ENCODE data around the gene DSC3. TPM values are rescaled to one million over a fixed set of nuclear protein-coding genes. Genes with fewer than 3 reads are reported as not detected.
"Not testable (repeated sequence)": the region's sequence is repeated elsewhere in the genome, so short reads cannot be mapped to it uniquely, and the experiment has no call there.

The DSC3 gene
- total RNA-seq, 1 donor from 2014 or later, result 0.08 TPM

DNA sequence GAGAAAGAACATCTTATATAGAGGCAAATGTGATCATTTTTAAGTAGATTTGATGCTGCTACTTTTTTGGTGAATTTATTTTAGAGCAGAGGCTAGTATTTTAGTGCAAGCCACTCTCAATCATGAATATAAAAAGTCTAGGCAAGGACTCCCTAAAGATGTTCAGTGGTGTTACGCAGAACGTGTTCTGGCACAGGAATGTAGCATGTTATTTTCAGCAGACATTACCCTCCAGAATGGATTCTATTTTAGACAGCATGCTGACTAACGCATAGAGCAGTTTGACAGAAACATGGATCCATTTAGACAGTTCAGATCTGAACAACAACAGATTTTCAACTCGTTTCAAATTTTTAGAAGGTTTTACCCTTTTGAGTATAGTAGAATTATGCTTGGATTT lies 54.1 kb downstream of the DSC3 start:
- peak; percentile 37 for ATAC-seq

DNA sequence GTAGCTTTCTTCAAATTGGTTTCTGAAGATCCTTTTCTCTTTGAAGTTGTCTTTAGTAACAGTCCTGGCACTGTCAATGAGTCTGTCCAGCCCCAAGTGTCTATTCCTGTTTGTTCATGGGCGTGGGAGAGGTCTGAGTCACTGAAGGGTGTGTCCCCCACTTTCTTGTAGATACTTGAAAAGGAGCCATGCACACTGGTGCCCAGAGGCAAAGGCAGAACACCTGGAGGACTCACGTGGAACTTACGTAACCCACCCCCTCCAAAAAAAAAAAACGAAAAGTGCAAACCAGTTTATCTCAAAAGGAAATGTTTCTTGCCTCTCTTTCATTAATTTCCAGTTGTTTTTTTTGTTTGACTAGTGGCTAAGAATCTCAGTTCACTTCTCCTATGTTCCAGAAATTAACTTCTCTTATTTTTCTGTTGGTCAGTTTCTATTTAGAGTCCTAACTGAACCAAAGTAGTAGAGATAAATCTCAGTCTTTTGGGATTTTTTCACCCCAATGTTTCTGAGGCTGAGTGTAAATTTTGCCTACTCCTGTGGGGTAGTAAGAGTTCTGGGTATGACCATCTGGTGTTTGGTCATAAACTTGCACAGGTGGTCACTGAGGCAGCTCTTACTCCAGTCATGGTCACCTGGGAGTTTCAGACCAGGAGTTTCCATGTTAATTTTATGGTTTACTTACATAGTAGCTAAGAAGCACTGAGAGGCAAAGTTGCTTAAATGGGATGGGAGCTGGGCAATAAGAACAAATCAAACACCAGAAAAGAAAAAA lies 54.9 kb downstream of the DSC3 start:
- DNase-seq (ENCODE audit: missing footprints) (no peak), ATAC-seq (no peak)
- intact Hi-C loops (cut with DNase I), result loop anchor here (10.0 kb wide), 1 partner anchor 287 kb away; no protein-coding TSS in a partner anchor

More for the DNA sequence above, 54.1 kb downstream of the DSC3 start:
- DNase-seq (ENCODE audit: missing footprints), result no peak
- intact Hi-C loops (cut with DNase I), result loop anchor here (10.0 kb wide), 1 partner anchor 286 kb away; no protein-coding TSS in a partner anchor

DNA sequence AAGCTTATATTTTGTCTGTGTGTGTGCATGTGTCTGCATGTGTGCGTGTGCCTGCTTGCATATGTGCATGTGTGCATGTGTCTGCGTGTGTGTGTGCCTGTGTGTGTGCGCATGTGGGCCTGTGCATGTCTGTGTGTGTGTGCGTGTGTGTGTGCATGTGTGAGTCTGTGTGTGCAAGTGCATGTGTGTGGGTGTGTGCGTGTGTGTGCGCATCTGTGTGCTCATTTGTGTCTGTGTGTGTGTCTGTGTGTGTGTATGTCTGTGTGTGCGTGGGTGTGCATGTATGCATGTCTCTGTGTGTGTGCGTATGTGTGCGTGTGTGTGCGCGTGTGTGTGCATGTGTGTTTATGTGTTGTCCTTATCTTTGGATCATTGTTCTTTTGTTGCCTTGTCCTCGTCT lies 56.8 kb downstream of the DSC3 start:
- intact Hi-C loops (cut with DNase I), result loop anchor here (10.0 kb wide), 1 partner anchor 289 kb away; no protein-coding TSS in a partner anchor
- DNase-seq (ENCODE audit: missing footprints) (peak; percentile 53), ATAC-seq (no peak)

DNA sequence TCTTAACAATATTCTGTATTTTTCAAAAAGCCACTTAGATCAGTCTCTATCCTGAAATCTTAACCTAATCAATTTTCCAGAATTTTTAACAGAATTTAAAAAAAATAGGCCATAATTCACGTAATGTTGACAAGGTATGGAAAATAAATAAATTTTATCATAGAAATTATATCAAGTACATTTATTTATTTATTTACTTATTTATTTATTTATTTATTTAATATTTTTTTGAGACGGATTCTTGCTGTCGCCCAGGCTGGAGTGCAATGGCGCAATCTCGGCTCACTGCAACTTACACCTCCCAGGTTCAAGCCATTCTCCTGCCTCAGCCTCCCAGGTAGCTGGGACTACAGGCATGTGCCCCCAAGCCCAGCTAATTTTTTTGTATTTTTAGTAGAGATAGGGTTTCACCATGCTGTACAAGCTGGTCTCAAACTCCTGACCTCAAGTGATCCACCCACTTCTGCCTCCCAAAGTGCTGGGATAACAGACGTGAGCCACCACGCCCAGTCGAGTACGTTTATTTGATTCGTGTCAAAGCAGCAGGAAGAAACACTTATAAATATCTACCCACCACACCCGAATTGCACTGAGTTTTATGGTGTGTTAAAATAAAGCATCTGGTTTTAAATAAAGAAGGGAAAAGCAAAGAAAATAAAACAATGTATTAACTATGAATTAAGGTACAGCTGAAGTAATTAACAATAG lies 60.1 kb downstream of the DSC3 start:
- intact Hi-C loops (cut with DNase I), result loop anchor here (10.0 kb wide), 1 partner anchor 292 kb away; no protein-coding TSS in a partner anchor
- DNase-seq (ENCODE audit: missing footprints) (no peak), ATAC-seq (no peak)

DNA sequence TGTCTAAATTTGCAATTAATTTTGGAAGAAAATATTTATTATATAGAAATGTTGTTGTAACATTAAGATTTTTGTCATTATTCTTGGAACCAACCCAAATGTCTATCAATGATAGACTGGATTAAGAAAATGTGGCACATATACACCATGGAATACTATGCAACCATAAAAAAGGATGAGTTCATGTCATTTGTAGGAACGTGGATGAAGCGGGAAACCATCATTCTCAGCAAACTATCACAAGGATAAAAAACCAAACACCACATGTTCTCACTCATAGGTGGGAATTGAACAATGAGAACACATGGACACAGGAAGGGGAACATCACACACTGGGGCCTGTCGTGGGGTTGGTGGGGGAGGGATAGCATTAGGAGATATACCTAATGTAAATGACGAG lies 64.5 kb downstream of the DSC3 start:
- DNase-seq (ENCODE audit: missing footprints); ATAC-seq: not testable (repeated sequence)
- intact Hi-C loops (cut with DNase I), result loop anchor here (10.0 kb wide), 1 partner anchor 767 kb away; no protein-coding TSS in a partner anchor

DNA sequence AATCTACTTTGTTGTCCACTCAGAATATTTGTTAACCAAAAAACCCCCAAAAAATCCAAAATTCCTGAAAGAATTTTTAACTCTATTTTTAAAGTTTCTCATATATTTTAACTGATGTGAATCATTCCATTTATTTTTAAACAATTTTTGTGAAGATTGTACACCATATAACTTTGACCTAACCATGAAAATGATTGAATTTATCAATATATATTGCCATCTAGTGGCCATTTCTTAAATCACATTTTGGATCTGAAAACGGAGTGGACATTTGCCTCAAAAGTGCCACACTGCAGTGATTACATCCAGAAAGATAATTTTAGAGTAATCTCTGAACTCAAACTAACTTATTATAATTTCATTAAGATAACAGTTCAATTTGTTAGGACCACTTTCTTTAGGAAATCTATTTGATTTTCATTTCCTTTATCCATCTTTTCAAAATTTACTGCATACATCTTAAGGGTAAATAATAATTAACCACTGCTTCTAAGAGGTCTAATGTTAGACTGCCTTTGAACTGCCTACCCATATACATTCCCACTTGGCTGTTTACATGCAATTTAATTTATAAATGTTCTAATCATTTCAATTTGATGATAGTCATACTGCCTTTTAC lies 71.1 kb downstream of the DSC3 start:
- DNase-seq (ENCODE audit: missing footprints) (no peak), ATAC-seq (no peak)
- intact Hi-C loops (cut with DNase I), result loop anchor here (10.0 kb wide), 1 partner anchor 773 kb away; no protein-coding TSS in a partner anchor

DNA sequence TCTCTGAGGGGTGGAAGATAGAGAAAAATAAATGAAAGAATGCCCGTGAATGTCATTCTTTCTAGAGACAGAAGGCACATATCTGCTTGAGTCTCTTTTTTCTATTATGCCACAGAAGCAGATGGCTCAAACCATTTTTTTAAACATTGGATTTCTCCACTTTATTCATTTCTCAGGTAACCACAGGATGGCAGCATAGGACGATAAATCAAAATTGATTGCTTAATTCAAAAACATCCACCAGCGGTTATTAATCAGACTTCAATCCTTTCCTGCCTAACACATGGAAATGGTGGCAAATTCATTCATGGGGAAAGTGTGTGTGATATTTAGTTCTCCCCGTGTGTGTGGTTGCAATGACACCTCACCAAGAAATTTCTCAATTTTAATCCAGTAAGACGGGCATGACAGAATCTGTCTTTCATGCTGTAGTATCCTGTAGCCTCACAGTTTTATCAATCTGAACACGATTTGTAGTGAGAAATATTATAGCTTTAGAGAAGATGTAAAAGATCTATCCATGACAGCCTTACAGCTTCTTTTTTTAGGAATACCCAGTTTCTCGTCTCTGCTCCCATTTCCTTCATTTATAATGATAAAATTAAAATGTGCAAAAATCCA lies 72.2 kb downstream of the DSC3 start:
- DNase-seq (ENCODE audit: missing footprints), result no peak
- intact Hi-C loops (cut with DNase I), result loop anchor here (10.0 kb wide), 1 partner anchor 774 kb away; no protein-coding TSS in a partner anchor
- no peak for ATAC-seq

DNA sequence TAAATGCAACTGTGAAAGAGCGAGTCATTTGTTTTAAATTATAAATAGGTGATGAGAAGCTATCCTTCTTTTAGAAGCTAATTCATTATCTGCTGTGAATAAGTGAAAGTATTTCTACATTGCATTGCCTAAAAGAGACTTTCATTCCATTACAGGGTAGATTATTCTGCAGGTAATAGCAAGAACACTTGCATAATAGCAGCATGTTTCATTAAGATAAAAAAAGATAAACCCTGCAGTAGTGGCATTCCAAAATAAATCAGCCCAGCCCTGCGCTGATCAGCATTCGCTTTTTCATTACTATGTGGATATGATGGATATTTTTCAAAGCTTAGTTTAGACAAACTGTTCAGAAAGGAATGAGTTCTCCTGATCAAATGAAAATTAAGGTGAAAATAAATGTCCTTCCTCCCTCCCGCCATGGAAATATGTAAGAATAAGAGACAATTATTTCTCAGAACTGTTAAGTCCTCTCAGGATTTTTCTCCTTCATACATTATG lies 72.8 kb downstream of the DSC3 start:
- intact Hi-C loops (cut with DNase I), result loop anchor here (10.0 kb wide), 1 partner anchor 775 kb away; no protein-coding TSS in a partner anchor
- DNase-seq (ENCODE audit: missing footprints) (no peak), ATAC-seq (no peak)

DNA sequence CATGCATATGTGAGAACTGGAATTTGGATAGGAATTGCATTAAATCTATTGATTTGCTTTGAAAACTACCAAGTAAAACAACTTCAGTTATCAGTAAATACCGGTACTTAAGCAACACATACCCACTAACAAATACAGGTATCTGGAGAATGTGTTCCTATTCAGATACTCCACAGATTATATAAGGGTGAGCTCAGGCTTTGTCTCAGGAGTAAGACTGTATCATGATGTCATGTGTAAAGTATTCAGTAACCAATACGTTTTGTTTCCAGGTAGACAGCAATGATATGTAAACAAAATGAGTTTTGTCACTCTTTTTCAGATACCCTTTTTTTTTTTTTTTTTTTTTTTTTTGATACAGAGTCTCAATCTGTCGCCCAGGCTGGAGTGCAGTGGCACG lies 74.8 kb downstream of the DSC3 start:
- intact Hi-C loops (cut with DNase I), result no loop called here
- DNase-seq (ENCODE audit: missing footprints) (no peak), ATAC-seq (no peak)

DNA sequence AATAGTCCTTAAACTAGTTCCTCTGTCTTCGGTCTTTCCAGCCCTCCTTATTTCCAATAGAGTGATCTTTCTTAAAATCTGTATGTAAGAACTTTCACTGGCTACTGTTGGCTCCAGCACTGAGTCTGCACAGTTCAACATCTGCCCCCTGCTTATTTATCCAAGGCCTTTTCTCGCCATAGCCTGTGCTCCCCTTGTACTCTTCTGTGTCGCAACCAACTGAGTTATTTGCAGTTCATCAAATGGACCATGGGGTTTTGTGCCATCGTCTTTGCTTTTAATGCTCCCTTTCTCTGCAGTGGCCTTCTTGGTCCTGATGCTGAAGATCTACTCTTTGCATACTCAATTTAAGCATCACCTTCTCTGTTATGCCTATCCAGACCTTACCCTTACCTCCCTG lies 77.3 kb downstream of the DSC3 start:
- intact Hi-C loops (cut with DNase I), result no loop called here
- DNase-seq (ENCODE audit: missing footprints) (no peak), ATAC-seq (no peak)

DNA sequence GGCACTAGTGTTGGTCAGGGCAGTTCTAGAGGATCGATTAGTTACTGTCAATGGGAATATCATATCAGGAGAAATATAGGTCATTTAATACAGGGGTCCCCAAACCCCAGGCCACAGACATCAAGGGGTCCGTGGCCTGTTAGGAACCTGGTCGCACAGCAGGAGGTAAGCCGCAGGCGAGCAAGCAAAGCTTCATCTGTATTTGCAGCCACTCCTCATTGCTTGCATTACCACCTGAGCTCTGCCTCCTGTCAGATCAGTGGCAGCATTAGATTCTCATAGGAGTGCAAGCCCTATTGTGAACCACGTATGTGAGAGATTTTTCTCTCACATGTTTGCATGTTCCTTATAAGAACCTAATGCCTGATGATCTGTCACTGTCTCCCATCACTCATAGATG lies 81.9 kb downstream of the DSC3 start:
- DNase-seq (ENCODE audit: missing footprints) (no peak), ATAC-seq (no peak)
- intact Hi-C loops (cut with DNase I), result no loop called here

DNA sequence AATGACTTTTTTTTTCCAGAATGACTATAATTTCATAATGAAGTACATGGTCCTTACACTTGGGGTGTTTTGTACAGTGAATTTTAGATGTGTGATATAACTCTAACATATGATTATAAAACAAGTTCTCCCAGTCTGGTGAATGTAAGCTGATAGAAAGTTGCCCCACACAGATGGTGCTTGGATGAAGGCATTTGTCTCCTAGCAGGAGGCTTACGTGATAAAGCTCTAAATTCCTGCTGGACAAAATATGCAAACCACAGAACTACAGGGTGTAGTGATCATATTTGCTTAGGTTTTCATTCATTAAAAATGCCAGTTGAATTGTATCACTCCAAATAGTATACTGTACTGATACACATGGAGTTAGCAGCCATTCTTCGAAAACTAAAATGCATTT lies 85.5 kb downstream of the DSC3 start:
- DNase-seq (ENCODE audit: missing footprints), result no peak
- intact Hi-C loops (cut with DNase I), result no loop called here
- ATAC-seq, result no peak

DNA sequence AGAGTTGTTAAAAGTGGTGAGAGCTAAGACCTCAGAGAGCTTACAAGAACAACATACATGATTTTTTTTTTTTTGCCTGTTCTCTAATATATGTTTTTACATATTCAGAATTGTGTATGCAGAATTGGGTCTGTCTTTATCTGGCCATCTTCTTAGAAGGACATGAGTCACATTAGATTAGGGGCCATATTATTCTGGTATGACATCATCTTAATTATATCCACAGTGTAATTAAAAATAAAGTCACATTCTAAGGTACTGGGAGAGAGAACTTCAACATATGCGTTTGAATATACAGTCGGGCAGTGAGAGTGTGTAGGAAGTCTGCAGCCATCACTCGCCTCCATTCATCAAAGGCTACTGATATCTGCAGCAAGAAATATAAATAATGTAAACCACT lies 88.3 kb downstream of the DSC3 start:
- ATAC-seq (no peak), DNase-seq (ENCODE audit: missing footprints) (no peak)
- intact Hi-C loops (cut with DNase I), result no loop called here

DNA sequence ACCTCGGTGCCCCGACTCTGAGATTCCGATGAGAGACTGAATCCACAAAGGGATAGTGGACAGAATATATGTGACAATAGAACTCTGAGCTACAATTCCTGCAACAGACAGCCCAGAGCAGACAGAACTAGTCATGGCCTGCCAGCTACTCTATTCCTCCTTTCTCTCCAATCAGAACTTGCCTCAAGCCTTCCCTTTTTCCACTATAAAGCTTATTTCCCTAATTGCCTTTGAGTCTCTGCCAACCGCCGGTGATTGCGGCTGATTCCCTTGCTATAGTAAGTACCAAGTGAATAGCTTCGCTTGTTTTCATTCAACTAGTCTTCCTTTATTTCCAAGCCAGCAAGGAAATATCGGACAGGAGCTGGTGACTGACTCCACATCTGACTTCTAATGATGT lies 96.8 kb downstream of the DSC3 start:
- no peak for ATAC-seq
- intact Hi-C loops (cut with DNase I), result no loop called here
- DNase-seq (ENCODE audit: missing footprints), result no peak

DNA sequence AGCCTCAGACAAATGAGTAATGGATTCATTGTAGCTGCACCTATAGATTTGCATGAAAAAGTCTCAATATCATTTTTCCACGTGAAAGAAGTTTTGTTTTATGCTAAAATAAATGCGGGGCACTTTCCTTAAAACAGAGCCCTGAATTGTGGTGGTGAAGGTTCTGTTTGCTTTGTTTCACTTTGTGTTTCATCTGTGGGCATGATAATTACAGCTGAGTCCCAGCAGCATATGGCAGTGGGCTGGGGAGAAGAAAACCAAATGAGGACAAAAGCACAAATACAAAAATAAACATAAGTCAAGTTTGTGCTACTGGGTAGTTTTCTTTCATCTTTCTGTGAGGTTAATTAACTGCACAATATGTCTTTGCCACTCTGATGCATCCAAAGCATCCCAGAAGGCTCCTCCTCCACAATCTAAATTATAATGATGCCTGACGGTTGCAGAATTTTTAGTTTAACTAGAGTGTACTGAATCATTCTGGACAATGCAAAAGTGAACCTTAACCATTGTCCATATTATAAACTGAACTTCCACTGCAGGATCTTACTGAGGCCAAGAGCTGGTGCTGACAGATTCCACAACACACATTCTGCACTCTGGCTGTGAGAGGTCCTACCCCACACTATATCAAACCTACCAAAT lies 97.6 kb downstream of the DSC3 start:
- DNase-seq (ENCODE audit: missing footprints), result no peak
- intact Hi-C loops (cut with DNase I), result no loop called here
- no peak for ATAC-seq

DNA sequence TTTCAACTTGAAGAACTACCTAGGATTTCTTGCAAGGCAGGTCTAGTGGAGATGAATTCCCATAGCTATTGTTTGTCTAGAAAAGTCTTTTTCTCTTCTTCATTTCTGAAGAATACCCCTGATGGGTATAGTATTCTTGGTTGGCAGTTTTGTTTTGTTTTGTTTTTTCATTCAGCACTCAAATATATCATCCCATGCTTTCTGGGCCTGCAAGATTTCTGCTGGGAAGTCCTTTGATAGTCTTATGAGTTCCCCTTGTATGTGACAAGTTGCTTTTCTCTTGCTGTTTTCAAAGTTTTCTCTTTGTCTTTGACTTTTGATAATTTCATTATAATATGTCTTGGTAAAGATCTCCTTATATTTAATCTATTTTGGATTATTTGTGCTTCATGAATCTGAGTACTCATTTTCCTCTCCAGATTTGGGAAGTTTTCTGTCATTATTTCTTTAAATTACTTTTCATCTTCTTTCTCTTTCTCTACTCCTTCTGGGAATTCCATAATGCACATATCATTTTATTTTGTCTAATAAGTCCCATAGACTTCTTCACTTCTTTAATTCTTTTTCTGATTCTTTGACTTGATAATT lies 101.5 kb downstream of the DSC3 start:
- intact Hi-C loops (cut with DNase I), result no loop called here
- no peak for ATAC-seq
- DNase-seq (ENCODE audit: missing footprints), result no peak

All from Right ventricle myocardium inferior (tissue), 1 donor.